Mucosa of rectum (tissue), 2 donors: ENCODE measurements around the gene ECE2.

ENCODE experiments used
- H3K27ac ChIP-seq, 2 donors: one replicate each; pipeline ENCODE4 v1.7.0; 2013; ENCODE audit warnings: inconsistent platforms in 2 of 2, low read depth in 2 of 2, low read length in 2 of 2
- H3K27me3 ChIP-seq, 2 donors: one replicate each; pipeline ENCODE4 v1.7.0; 2013; ENCODE audit warnings: low read length in 2 of 2; ENCODE audit not compliant: control insufficient read depth in 2 of 2, insufficient read depth in 2 of 2
- H3K36me3 ChIP-seq, 2 donors: one replicate each; pipeline ENCODE4 v1.7.0; 2013; ENCODE audit warnings: low read length in 2 of 2; ENCODE audit not compliant: control insufficient read depth in 2 of 2, insufficient read depth in 2 of 2
- H3K4me1 ChIP-seq, 2 donors: one replicate each; pipeline ENCODE4 v1.7.0; 2013; ENCODE audit warnings: low read length in 2 of 2, mild to moderate bottlenecking in 1 of 2; ENCODE audit not compliant: control insufficient read depth in 2 of 2, insufficient read depth in 2 of 2
- H3K4me3 ChIP-seq, 2 donors: one replicate each; pipeline ENCODE4 v1.7.0; 2013; ENCODE audit warnings: low read length in 2 of 2
- H3K9ac ChIP-seq, 2 donors: one replicate each; pipeline ENCODE4 v1.7.0; 2013; ENCODE audit warnings: low read length in 2 of 2, low read depth in 1 of 2, mild to moderate bottlenecking in 1 of 2
- H3K9me3 ChIP-seq, 2 donors: one replicate each; pipeline ENCODE4 v1.7.0; 2013; ENCODE audit warnings: low read length in 2 of 2; ENCODE audit not compliant: control insufficient read depth in 2 of 2
- donor health status: healthy.
- donor health status: Normal muscosa, but diverticular disease.

Gene ECE2

DNA sequence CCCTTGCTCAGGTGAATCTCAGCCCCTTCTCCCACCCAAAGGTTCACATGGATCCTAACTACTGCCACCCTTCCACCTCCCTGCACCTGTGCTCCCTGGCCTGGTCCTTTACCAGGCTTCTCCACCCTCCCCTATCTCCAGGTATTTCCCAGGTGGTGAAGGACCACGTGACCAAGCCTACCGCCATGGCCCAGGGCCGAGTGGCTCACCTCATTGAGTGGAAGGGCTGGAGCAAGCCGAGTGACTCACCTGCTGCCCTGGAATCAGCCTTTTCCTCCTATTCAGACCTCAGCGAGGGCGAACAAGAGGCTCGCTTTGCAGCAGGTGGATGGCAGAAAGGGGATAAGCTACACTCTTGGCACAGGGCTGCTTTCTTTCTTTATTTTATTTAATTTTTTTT is 66.1 kb downstream of the ECE2 start:
- no peak overlapping the region for H3K27ac ChIP-seq
- H3K36me3 ChIP-seq: peaks cover 21 to 22% of the 10 kb centered on the region in 2 donors
- H3K27me3 ChIP-seq: no peaks in the 10 kb centered on the region
- no peak overlapping the region for H3K4me3 ChIP-seq
- H3K9ac ChIP-seq: no peak overlapping the region
- H3K4me1 ChIP-seq: peaks cover 16 to 30% of the 10 kb centered on the region in 2 donors
- no peaks in the 10 kb centered on the region for H3K9me3 ChIP-seq
